Brain microvascular endothelial cell (primary cell): Measurements from ENCODE around the gene CYREN.
A peak's percentile ranks its signal among the peaks of the same experiment; 100 is the strongest.

ENCODE experiments used
- DNase-seq: peaks from one replicate; pipeline ENCODE4 v3.0.0-alpha.2; 2020
- H3K27ac ChIP-seq: fragments of 250-450 bp; sonication (Bioruptor Pico); 2 replicates; pipeline ENCODE4 v1.5.1; 2020; ENCODE audit warnings: mild to moderate bottlenecking, moderate library complexity
- H3K27me3 ChIP-seq: fragments of 250-450 bp; sonication (Bioruptor Pico); replicated peaks from 2 replicates; pipeline ENCODE4 v1.5.1; 2020; ENCODE audit warnings: mild to moderate bottlenecking
- H3K36me3 ChIP-seq: fragments of 250-450 bp; sonication (Bioruptor Pico); replicated peaks from 2 replicates; pipeline ENCODE4 v1.5.1; 2020; ENCODE audit warnings: mild to moderate bottlenecking
- H3K4me3 ChIP-seq: 2 replicates; pipeline ENCODE4 v1.5.1; 2011; ENCODE audit warnings: low read depth, mild to moderate bottlenecking, control low read depth, low read length, moderate library complexity
- in situ Hi-C: cut with HindIII; loops from 2 replicates; pipeline ENCODE4 v1.10.0; 2017; ENCODE audit warnings: low sequenced_read_pairs, low pct_ligation_motif_present
- TF ChIP-seq, protein P1 (sequence below): IDR thresholded peaks from 2 replicates; pipeline ENCODE4 v1.5.1; 2011; ENCODE audit warnings: low read depth, mild to moderate bottlenecking, moderate library complexity, low read length, control low read depth, inconsistent platforms; ENCODE audit errors: missing control alignments

CYREN gene

GRCh38 chr7:135194494-135195095, 24.1 kb upstream of the CYREN start:
- Histone ChIP-seq H3K4me3 (no peak overlapping the region), H3K36me3 (peaks cover 2% of the 10 kb centered on the region), H3K27me3 (no peaks in the 10 kb centered on the region), H3K27ac (no peak overlapping the region)
- TF ChIP-seq, protein P1, sequence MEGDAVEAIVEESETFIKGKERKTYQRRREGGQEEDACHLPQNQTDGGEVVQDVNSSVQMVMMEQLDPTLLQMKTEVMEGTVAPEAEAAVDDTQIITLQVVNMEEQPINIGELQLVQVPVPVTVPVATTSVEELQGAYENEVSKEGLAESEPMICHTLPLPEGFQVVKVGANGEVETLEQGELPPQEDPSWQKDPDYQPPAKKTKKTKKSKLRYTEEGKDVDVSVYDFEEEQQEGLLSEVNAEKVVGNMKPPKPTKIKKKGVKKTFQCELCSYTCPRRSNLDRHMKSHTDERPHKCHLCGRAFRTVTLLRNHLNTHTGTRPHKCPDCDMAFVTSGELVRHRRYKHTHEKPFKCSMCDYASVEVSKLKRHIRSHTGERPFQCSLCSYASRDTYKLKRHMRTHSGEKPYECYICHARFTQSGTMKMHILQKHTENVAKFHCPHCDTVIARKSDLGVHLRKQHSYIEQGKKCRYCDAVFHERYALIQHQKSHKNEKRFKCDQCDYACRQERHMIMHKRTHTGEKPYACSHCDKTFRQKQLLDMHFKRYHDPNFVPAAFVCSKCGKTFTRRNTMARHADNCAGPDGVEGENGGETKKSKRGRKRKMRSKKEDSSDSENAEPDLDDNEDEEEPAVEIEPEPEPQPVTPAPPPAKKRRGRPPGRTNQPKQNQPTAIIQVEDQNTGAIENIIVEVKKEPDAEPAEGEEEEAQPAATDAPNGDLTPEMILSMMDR: no peak
- in situ Hi-C loops: no loop called here
- DNase-seq: peak; percentile 11

DNA sequence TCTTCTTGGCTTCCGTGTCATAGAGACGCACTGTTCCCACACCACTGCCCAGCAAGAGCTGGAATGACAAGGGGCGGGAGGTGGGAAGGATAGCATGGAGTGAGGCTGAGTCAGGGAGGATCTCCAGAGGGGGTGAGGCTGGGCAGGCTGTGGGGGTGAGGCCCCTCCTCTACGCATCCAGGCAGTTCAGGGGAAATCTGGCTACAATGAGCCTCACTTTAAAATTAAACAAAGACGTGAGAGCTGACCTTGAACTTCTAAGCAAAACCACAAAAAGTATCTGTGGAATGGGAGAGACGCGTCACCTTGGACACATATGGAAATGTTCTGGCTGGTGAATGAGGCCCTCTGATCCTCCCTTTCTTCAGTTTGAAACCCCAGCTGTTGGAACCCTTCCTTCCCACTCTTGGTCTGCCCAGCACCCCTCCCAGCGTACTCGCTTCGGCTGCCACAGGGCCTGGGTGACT, 23.1 kb upstream of the CYREN start:
- Histone ChIP-seq H3K36me3 (peaks cover 5% of the 10 kb centered on the region), H3K4me3 (no peak overlapping the region), H3K27ac (no peak overlapping the region), H3K27me3 (no peaks in the 10 kb centered on the region)
- DNase-seq: peak; percentile 54
- TF ChIP-seq, protein P1: no peak
- in situ Hi-C loops: no loop called here

DNA sequence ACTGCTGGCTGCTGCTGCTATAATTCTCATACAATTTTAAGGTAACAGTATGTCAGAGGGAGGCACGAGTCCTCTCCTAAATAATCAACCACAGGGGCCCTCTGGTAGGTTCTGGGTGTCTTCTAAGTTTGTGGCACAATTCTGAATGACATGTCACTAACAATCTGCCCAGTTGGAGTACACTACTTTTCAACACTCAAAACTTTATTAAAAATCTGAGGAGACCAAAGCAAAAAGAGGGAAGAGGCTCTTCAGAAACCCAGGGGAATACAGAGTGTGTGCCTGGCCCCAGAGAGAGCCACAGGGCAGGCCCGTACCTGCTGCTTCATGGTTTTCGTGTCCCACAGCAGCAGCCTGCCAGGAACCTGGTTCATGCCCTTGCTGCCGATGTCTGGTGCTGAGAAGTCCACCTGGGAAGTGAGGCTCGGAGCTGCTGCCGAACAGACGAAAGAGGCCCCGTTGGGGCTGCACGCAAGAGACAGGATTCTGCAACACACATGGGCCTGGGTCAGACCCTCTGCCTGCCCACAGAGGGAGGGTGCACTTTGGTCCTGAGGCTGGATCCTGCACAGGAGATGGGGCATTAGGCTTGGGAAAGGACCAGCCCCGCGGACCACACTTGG, 22.5 kb upstream of the CYREN start:
- in situ Hi-C loops: no loop called here
- DNase-seq: no peak
- no peak overlapping the region for H3K4me3 ChIP-seq
- no peaks in the 10 kb centered on the region for H3K27me3 ChIP-seq
- H3K27ac ChIP-seq: no peak overlapping the region
- TF ChIP-seq, protein P1: no peak
- H3K36me3 ChIP-seq: peaks cover 5% of the 10 kb centered on the region

DNA sequence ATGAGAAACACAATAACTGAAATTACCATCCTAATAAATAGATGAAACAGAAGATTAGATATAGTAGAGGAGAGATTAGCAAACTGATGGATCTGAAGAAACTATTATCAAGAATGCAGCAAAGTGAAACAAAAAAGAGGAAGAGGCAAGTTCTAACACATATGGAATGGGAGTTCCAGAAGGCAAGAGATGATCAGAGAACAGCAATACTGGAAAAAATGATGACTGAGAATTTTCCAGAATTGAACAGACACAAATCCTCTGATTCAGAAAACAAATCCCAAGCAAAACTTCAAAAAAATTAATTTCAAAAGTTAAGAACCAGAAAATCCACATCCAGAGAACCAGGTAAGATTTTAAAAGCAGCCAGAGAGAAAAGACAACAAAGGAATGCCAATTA, 20.2 kb upstream of the CYREN start:
- Histone ChIP-seq H3K4me3 (no peak overlapping the region), H3K27ac (no peak overlapping the region), H3K27me3 (no peaks in the 10 kb centered on the region), H3K36me3 (peaks cover 12% of the 10 kb centered on the region)
- no peak for DNase-seq
- in situ Hi-C loops: no loop called here
- TF ChIP-seq, protein P1: no peak

GRCh38 chr7:135189961-135190360, 19.5 kb upstream of the CYREN start:
- no peak overlapping the region for H3K4me3 ChIP-seq
- TF ChIP-seq, protein P1: no peak
- no peak for DNase-seq
- in situ Hi-C loops: no loop called here
- H3K27ac ChIP-seq: no peak overlapping the region
- peaks cover 12% of the 10 kb centered on the region for H3K36me3 ChIP-seq
- no peaks in the 10 kb centered on the region for H3K27me3 ChIP-seq

- H3K27me3 ChIP-seq: no peaks in the 10 kb centered on the region
- peaks cover 12% of the 10 kb centered on the region for H3K36me3 ChIP-seq
- in situ Hi-C loops: no loop called here
- H3K4me3 ChIP-seq: no peak overlapping the region
- H3K27ac ChIP-seq: no peak overlapping the region
- TF ChIP-seq, protein P1: no peak
- no peak for DNase-seq
Measured at GRCh38 chr7:135189221-135189662, 18.7 kb upstream of the CYREN start.
